GM12874 (cell line): ENCODE results near the gene IMPDH1.

Experiments used
- TF ChIP-seq, protein P1 (sequence below): IDR thresholded peaks from 2 replicates; pipeline ENCODE4 v1.5.1; 2011; ENCODE audit warnings: low read depth, mild to moderate bottlenecking, control low read depth, low read length, moderate library complexity; ENCODE audit not compliant: insufficient read depth

The IMPDH1 gene

DNA sequence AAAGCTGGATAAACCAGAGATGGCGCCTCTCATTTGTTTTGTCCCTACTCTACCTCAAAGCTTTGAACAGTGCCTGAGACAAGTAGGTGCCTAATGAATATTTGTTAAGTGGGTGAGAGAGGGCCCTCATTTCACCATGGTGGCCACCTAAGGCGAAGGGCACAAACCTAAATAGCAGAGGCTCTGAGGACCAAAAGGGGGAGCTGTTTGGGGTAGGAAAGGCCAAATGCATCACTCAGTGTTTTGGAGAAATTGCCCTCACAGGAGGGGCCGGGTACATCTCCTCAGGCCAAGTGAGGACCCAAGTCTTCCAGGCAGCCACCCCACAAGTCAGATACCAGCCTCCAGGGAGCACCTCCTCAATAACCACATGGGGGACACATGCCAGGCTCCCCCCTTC lies 14.0 kb downstream of the IMPDH1 start:
- TF ChIP-seq, protein P1, sequence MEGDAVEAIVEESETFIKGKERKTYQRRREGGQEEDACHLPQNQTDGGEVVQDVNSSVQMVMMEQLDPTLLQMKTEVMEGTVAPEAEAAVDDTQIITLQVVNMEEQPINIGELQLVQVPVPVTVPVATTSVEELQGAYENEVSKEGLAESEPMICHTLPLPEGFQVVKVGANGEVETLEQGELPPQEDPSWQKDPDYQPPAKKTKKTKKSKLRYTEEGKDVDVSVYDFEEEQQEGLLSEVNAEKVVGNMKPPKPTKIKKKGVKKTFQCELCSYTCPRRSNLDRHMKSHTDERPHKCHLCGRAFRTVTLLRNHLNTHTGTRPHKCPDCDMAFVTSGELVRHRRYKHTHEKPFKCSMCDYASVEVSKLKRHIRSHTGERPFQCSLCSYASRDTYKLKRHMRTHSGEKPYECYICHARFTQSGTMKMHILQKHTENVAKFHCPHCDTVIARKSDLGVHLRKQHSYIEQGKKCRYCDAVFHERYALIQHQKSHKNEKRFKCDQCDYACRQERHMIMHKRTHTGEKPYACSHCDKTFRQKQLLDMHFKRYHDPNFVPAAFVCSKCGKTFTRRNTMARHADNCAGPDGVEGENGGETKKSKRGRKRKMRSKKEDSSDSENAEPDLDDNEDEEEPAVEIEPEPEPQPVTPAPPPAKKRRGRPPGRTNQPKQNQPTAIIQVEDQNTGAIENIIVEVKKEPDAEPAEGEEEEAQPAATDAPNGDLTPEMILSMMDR, result no peak

DNA sequence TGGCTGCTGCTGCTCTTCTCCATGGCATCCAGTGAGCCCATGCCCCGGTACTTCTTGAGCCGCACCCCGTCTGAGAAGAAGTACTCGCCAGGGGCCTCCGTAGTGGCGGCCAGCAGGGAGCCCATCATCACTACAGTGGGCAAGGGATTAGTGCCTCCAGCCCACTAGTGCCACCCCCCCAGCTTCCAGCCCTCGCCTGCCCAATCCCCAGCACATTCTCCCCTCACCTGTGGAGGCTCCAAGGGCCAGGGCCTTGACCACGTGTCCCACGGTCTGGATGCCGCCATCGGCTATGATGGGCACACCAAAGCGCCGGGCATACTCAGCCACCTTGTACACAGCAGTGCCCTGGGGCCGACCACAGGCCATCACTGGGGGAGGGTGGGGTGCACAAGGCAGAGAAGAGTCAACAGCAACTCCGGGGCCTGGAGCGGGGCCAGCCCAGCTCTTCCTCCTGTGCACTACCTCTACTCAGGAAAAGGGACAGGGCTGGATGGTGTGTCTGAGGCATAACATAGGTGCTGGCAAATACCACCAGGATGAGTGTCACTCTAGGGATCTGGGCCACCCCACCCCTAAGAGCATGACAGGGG lies 14.8 kb downstream of the IMPDH1 start:
- TF ChIP-seq, protein P1, result no peak

DNA sequence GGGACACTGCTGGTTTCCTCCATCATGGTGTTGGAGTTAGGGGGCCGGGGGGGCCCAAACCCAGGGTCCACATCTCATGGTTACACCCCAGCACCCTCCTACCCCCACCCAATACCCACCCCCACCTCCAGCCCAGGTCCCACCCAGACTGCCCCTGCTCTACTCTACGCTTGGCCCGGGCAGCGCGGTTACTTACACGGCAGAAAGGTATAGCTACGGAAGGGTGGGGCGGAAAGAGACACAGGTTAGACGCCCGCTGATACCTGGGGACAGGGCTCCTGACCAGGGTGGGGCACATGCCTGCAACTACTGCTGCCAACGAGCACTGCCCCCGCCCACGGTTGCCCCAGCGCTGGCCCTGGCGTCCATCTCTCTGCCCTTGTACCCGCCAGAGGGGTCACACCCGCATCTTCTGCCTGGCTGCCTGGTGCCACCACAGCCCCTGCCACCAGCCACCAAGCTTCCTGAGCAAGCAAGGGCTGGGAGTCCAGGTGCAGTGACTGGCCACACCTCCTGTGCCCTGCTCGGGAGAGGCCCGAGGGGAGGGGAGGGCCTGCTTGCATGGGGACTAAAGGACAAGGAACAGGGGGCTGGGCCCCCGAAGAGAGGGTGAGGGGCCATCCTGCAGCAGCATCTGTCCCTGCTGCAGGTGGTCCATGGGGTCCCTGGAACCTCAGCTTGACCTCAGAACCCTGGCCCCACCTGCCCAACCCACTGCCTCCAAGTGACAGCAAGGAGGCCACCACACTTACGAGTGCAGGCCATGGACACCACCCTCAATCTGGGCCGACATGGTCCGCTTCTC lies 16.1 kb downstream of the IMPDH1 start:
- TF ChIP-seq, protein P1, result no peak

DNA sequence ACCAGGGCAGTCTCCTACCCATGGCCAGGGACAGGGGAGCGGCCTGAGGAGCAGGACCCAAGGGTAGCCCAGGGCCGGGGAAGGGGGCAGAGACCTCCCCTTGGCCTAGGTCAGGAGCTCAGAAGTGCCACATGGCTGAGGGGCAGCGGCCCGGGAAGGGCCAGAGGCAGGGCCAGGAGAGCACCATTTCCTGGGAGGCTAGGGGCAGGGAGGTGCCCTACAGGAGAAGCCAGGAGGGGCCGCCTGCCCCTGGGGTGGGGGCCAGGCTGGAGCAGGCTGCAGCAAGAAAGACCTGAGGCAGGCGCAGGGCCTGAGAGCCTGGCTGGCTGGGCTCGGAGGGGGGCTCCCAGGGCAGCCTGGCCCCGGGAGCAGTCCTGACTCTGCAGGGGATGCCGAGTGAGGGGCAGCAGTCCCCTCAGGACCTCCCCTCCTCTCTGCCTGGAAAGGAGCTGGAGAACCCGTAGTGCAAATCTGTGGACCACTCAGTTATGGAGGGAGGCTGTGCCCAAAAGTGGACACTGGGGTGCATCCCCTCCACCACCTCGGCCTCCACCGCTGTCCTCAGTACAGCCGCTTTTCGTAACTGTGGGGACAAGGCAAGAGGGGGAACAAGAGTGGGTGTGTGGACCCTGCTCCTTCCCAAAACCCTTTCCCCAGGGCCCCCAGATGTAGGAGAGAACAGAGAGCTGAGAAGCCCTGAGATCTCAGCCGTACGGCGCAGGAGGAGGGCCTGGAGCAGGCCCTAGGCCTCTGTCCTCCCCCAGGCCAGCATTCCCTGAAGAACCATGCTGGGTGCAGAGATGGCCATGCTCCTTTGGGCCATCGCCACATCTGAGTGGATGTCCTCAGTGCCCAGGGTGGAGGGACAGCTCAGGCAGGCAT lies 17.1 kb downstream of the IMPDH1 start:
- TF ChIP-seq, protein P1, result no peak

DNA sequence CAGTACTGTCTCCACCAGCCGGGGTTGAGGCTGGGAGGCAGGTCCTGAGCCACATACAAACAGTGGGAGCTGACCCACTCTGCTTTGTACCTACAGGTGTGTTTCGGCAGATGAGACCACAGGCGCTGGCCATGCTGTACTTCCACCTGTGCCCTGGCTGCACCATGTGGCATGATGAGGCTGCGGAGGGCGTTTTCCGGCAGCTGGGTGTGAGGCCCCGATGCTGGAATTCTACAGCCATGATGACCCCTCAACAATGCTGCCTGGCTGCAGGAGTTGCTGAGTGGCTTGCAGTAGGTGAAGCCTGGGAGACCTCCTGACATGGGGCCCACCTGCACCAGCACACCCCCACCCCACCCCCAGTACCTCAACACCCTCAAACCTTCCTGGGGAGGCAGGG lies 18.0 kb downstream of the IMPDH1 start:
- TF ChIP-seq, protein P1, result no peak

DNA sequence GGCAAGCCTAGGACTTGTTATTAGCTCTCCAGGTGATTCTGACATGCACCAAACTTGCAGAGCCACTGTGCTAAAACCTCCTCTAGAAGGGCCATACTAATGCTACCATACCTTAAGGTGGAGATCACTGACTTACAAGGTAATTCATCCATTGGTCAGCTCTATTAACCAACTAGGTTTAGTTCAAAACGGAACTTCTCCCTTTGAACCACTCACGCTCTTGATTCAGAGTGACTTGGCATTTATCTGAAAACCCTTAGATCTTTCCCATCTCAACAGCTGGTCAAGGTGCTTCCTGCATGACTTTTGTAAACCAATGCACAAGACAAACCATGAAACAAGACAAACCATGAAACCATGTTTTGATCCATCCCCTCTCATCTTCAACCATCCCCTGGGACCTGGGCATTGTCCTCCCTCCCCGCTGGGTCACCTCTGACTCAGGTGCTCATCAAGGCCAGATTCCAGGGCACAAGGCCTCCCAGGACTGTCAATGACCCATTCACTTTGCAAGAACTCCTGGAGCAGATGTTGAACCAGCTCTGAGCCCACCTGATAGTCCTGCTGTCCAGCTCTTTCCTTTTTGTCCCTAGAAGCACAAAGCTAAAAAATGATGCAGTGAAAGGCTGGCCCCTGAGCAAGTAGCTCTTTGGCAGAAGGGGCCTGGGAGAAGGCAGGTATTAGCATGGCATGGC lies 18.8 kb downstream of the IMPDH1 start:
- TF ChIP-seq, protein P1, result no peak
